GM23338 (cell line): ENCODE measurements around the gene GPR42. TPM values are rescaled to one million over a fixed set of nuclear protein-coding genes. Genes with fewer than 3 reads are reported as not detected.

ENCODE experiments used
- ATAC-seq: fragments of 200-7000 bp; cut with Tn5 transposase; 3 replicates; pipeline ENCODE4 v1.9.1; 2020
- DNase-seq: peaks from one replicate; pipeline ENCODE4 v3.0.0-alpha.2; 2015; ENCODE audit warnings: low spot score
- H2AFZ ChIP-seq: fragments of 200-600 bp; sonication (generic); 2 replicates; pipeline ENCODE4 v1.8.0; 2016; ENCODE audit warnings: antibody characterized with exemption, mild to moderate bottlenecking, moderate library complexity
- H3F3A ChIP-seq: fragments of 200-600 bp; sonication (generic); replicated peaks from 2 replicates; pipeline ENCODE4 v1.8.0; 2017; ENCODE audit warnings: antibody characterized with exemption, mixed run types, low read depth
- H3K27ac ChIP-seq: fragments of 200-600 bp; sonication (generic); 2 replicates; pipeline ENCODE4 v1.6.1; 2016; ENCODE audit warnings: low read depth
- H3K27me3 ChIP-seq: fragments of 200-600 bp; sonication (generic); 2 replicates; pipeline ENCODE4 v1.8.0; 2016; ENCODE audit warnings: mild to moderate bottlenecking, mixed run types, moderate library complexity; ENCODE audit not compliant: insufficient read depth
- H3K36me3 ChIP-seq: fragments of 200-600 bp; sonication (generic); 2 replicates; pipeline ENCODE4 v1.8.0; 2016; ENCODE audit warnings: mild to moderate bottlenecking; ENCODE audit not compliant: insufficient read depth
- H3K4me1 ChIP-seq: fragments of 200-600 bp; sonication (generic); 2 replicates; pipeline ENCODE4 v1.8.0; 2016; ENCODE audit warnings: mild to moderate bottlenecking, moderate library complexity; ENCODE audit not compliant: insufficient read depth
- H3K4me2 ChIP-seq: fragments of 200-600 bp; sonication (generic); 2 replicates; pipeline ENCODE4 v1.7.1; 2017; ENCODE audit warnings: mixed run types
- H3K4me3 ChIP-seq: fragments of 200-600 bp; sonication (generic); 2 replicates; pipeline ENCODE4 v1.6.1; 2016; ENCODE audit warnings: mixed run types
- H3K79me2 ChIP-seq: fragments of 200-600 bp; sonication (generic); replicated peaks from 2 replicates; pipeline ENCODE4 v1.8.0; 2017; ENCODE audit warnings: mild to moderate bottlenecking; ENCODE audit not compliant: insufficient read depth
- H3K9me2 ChIP-seq: fragments of 200-600 bp; sonication (generic); 2 replicates; pipeline ENCODE4 v1.8.0; 2017; ENCODE audit not compliant: insufficient read depth
- H4K20me1 ChIP-seq: fragments of 200-600 bp; sonication (generic); replicated peaks from 2 replicates; pipeline ENCODE4 v1.8.0; 2017; ENCODE audit warnings: mild to moderate bottlenecking; ENCODE audit not compliant: insufficient read depth
- H3K27ac Mint-ChIP-seq: 2 replicates; pipeline ENCODE4 v1.8.0; 2020; ENCODE audit warnings: inconsistent platforms, mild to moderate bottlenecking, moderate library complexity, mixed read lengths
- H3K27me3 Mint-ChIP-seq: 3 replicates; pipeline ENCODE4 v1.8.0; 2022; ENCODE audit warnings: low read depth, mild to moderate bottlenecking, moderate library complexity, mixed read lengths, inconsistent platforms; ENCODE audit not compliant: insufficient read depth, poor library complexity
- H3K36me3 Mint-ChIP-seq: 3 replicates; pipeline ENCODE4 v1.8.0; 2021; ENCODE audit warnings: low read depth, mild to moderate bottlenecking, inconsistent platforms, moderate library complexity, mixed read lengths
- H3K4me1 Mint-ChIP-seq: 3 replicates; pipeline ENCODE4 v1.8.0; 2020; ENCODE audit warnings: mild to moderate bottlenecking, inconsistent platforms, mixed read lengths
- H3K4me3 Mint-ChIP-seq: 3 replicates; pipeline ENCODE4 v1.8.0; 2021; ENCODE audit warnings: moderate library complexity, mild to moderate bottlenecking, inconsistent platforms, mixed read lengths
- H3K9me3 Mint-ChIP-seq: 3 replicates; pipeline ENCODE4 v1.8.0; 2020; ENCODE audit warnings: moderate library complexity, mild to moderate bottlenecking, inconsistent platforms, mixed read lengths
- CREB1 ChIP-seq: fragments of 250-450 bp; sonication (Bioruptor Pico); IDR thresholded peaks from 2 replicates; pipeline ENCODE4 v1.5.0; 2020; ENCODE audit warnings: low read depth, mild to moderate bottlenecking, moderate library complexity
- CTCF ChIP-seq, 2 experiments: fragments of 200-600 bp in 1 of 2; sonication (generic) in 1 of 2; conservative IDR thresholded peaks; 2 replicates each; pipeline versions ENCODE4 v1.5.1 to v1.6.1; 2016 to 2017; ENCODE audit warnings: antibody characterized with exemption in 2 of 2, low read depth in 2 of 2, mild to moderate bottlenecking in 2 of 2, moderate library complexity in 1 of 2
- ETS1 ChIP-seq: IDR thresholded peaks from 2 replicates; pipeline ENCODE4 v1.6.1; 2016; ENCODE audit warnings: antibody characterized with exemption
- EZH2 ChIP-seq: fragments of 200-600 bp; sonication (generic); IDR thresholded peaks from one replicate; pipeline ENCODE4 v1.8.0; 2017; ENCODE audit warnings: antibody characterized with exemption, mild to moderate bottlenecking, low read depth; ENCODE audit not compliant: unreplicated experiment
- EZH2phosphoT487 ChIP-seq: fragments of 200-600 bp; sonication (generic); IDR thresholded peaks from one replicate; pipeline ENCODE4 v1.8.1; 2018; ENCODE audit warnings: antibody characterized with exemption; ENCODE audit not compliant: unreplicated experiment
- JUNB ChIP-seq: IDR thresholded peaks from one replicate; pipeline ENCODE4 v1.6.1; 2016; ENCODE audit warnings: antibody characterized with exemption; ENCODE audit not compliant: unreplicated experiment
- NANOG ChIP-seq: IDR thresholded peaks from 2 replicates; pipeline ENCODE4 v1.6.1; 2016; ENCODE audit warnings: antibody characterized with exemption, borderline replicate concordance
- POLR2AphosphoS5 ChIP-seq: IDR thresholded peaks from 2 replicates; pipeline ENCODE4 v1.6.1; 2016; ENCODE audit warnings: antibody characterized with exemption, low read depth
- REST ChIP-seq: IDR thresholded peaks from one replicate; pipeline ENCODE4 v1.6.1; 2018; ENCODE audit warnings: antibody characterized with exemption; ENCODE audit not compliant: unreplicated experiment
- ZNF114 ChIP-seq: fragments of 250-450 bp; sonication (Bioruptor Pico); IDR thresholded peaks from 2 replicates; pipeline ENCODE4 v1.5.0; 2020; ENCODE audit warnings: mild to moderate bottlenecking, moderate library complexity
- ZNF462 ChIP-seq: fragments of 250-450 bp; sonication (Bioruptor Pico); IDR thresholded peaks from 2 replicates; pipeline ENCODE4 v1.5.0; 2020; ENCODE audit warnings: mild to moderate bottlenecking, moderate library complexity
- polyA plus RNA-seq: library from polyadenylated mRNA; unstranded; fragments of >200 nt; fragmentation: Nextera tagmentation; extraction: Ambion mirVana; gene quantifications from 2 replicates; pipeline ENCODE4 v1.2.1, GENCODE V29; 2016
- total RNA-seq: library from RNA; depleted of rRNA; stranded (reverse); fragments of >200 nt; shearing (Covaris generic); gene quantifications from 2 replicates; pipeline ENCODE4 v1.2.3, GENCODE V29; 2014

The GPR42 gene
- total and polyA plus RNA-seq, 2 experiments from 2014 or later, result not detected

- TF ChIP-seq REST, result no peak
- TF ChIP-seq EZH2, result no peak
- no peak for TF ChIP-seq JUNB
- no peak for TF ChIP-seq ETS1
These were observed 9.1 kb downstream of the GPR42 start (continued) for GRCh38 chr19:35379992-35380391.

- no peaks in the 10 kb centered on the region for H3F3A ChIP-seq
- no peak for DNase-seq
- ATAC-seq, result no peak
- no peaks in the 10 kb centered on the region for H4K20me1 ChIP-seq
- H3K36me3 Mint-ChIP-seq, result peaks cover 6% of the 10 kb centered on the region; the same call in 2 of the 3 replicates
- no peaks in the 10 kb centered on the region for H3K36me3 ChIP-seq
- peaks cover 6% of the 10 kb centered on the region for H3K4me1 ChIP-seq
- H3K27ac ChIP-seq, result no peak overlapping the region
- no peak overlapping the region for H3K4me2 ChIP-seq
- no peaks in the 10 kb centered on the region; the same call in 1 of the 2 replicates for H3K9me2 ChIP-seq
- no peak overlapping the region for H3K27ac Mint-ChIP-seq
- no peaks in the 10 kb centered on the region for H3K27me3 ChIP-seq
- H3K79me2 ChIP-seq, result no peaks in the 10 kb centered on the region
- peaks cover 7% of the 10 kb centered on the region for H3K27me3 Mint-ChIP-seq
- no peak overlapping the region for H3K4me3 Mint-ChIP-seq
- peaks cover 54% of the 10 kb centered on the region for H3K9me3 Mint-ChIP-seq
- H3K4me1 Mint-ChIP-seq, result peaks cover 10% of the 10 kb centered on the region
- no peak overlapping the region for H3K4me3 ChIP-seq
- H2AFZ ChIP-seq, result no peak overlapping the region
- no peak for TF ChIP-seq NANOG
- no peak for TF ChIP-seq POLR2AphosphoS5
- TF ChIP-seq ZNF462 (CRISPR knock-in tag), result no peak
- no peak for TF ChIP-seq CTCF (conservative IDR thresholded peaks at IDR 0.05; ENCODE audit: low read depth in 2 of 2)
- no peak for TF ChIP-seq CREB1
- TF ChIP-seq ZNF114 (CRISPR knock-in tag), result no peak
- TF ChIP-seq EZH2phosphoT487, result no peak
These were observed 9.7 kb downstream of the GPR42 start for GRCh38 chr19:35380450-35381124.
